Measurements from ENCODE around the gene SCIMP. TPM values are rescaled to one million over a fixed set of nuclear protein-coding genes. Genes with fewer than 3 reads are reported as not detected.

SCIMP gene
- total RNA-seq, 1 experiment from 2014 or later: not detected

DNA sequence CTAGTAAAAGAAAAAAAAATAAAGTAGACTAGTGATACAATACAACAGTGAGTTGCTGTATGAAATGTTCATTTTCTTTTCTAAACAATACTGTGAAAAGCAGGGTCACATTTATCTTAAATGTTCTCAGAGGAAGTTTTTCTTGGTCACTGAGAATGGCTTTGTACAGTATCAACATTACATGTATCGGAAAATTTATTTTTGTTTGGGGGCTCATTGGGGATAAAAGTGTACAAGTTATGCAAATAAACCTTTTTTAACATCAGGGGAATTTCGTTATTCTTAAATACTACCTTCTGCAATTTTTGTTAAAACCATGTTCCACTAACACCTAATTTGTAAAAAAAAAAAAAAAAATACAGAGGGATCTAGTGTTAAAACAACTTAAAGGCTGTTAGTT lies 34.3 kb downstream of the SCIMP start:
- Histone ChIP-seq H3K4me3 (no peak overlapping the region), H3K36me3 (ENCODE audit: low read depth) (no peaks in the 10 kb centered on the region), H3K79me2 (ENCODE audit: low read depth) (no peaks in the 10 kb centered on the region), H3K9me2 (ENCODE audit: insufficient read depth) (no peaks in the 10 kb centered on the region), H3K27ac (no peak overlapping the region), H3F3A (ENCODE audit: insufficient read depth, low read depth) (peaks cover 4% of the 10 kb centered on the region; the same call in 1 of the 2 replicates), H3K9me3 (ENCODE audit: insufficient read depth, low read depth) (no peaks in the 10 kb centered on the region), H3K4me2 (no peak overlapping the region), H4K20me1 (ENCODE audit: insufficient read depth) (no peaks in the 10 kb centered on the region), H2AFZ (no peak overlapping the region), H3K27me3 (ENCODE audit: insufficient read depth, low read depth) (no peaks in the 10 kb centered on the region), H3K4me1 (replicated peaks; ENCODE audit: insufficient read depth) (peaks cover 8% of the 10 kb centered on the region)
- TF ChIP-seq EZH2 (IDR thresholded peaks at IDR 0.05; ENCODE audit: low read depth) (no peak), CTCF (conservative IDR thresholded peaks at IDR 0.05) (no peak)
- ChIA-PET CTCF (no interaction called here), POLR2A (ENCODE audit: unreplicated experiment) (no interaction called here)
- DNase-seq: no peak
- no TSS peak for BruUV-seq (replicated peaks)
- intact Hi-C loops (cut with micrococcal nuclease; ENCODE audit: unreplicated experiment): no loop called here

DNA sequence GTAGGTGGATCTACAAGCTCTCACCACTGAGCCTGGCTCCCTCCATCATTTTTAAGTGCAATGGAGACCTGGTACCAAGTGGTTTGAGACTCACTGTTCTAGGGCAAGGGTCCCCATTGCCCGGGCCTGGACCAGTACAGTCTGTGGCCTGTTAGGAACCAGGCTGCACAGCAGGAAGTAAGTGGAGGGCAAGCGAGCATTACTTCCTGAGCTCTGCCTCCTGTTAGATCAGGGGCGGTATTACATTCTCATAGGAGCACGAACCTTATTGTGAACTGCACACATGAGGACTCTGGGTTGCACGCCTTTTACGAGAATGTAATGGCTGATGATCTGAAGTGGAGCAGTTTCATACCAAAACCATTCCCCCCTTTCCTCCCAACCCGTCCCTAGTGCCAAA lies 36.2 kb downstream of the SCIMP start:
- H3K27me3 ChIP-seq (ENCODE audit: insufficient read depth, low read depth): no peaks in the 10 kb centered on the region
- no peaks in the 10 kb centered on the region for H3K9me3 ChIP-seq (ENCODE audit: insufficient read depth, low read depth)
- intact Hi-C loops (cut with micrococcal nuclease; ENCODE audit: unreplicated experiment): no loop called here
- H3F3A ChIP-seq (ENCODE audit: insufficient read depth, low read depth): no peaks in the 10 kb centered on the region; the same call in 1 of the 2 replicates
- H3K27ac ChIP-seq: no peak overlapping the region
- CTCF ChIA-PET: no interaction called here
- TF ChIP-seq EZH2 (IDR thresholded peaks at IDR 0.05; ENCODE audit: low read depth) (no peak), CTCF (conservative IDR thresholded peaks at IDR 0.05) (no peak)
- no peak overlapping the region for H3K4me2 ChIP-seq
- DNase-seq: no peak
- H2AFZ ChIP-seq: no peak overlapping the region
- no peaks in the 10 kb centered on the region for H3K9me2 ChIP-seq (ENCODE audit: insufficient read depth)
- H4K20me1 ChIP-seq (ENCODE audit: insufficient read depth): no peaks in the 10 kb centered on the region
- no peak overlapping the region for H3K4me3 ChIP-seq
- no peaks in the 10 kb centered on the region for H3K79me2 ChIP-seq (ENCODE audit: low read depth)
- POLR2A ChIA-PET (ENCODE audit: unreplicated experiment): no interaction called here
- no peaks in the 10 kb centered on the region for H3K36me3 ChIP-seq (ENCODE audit: low read depth)
- peaks cover 1% of the 10 kb centered on the region; the same call in 1 of the 2 replicates for H3K4me1 ChIP-seq (replicated peaks; ENCODE audit: insufficient read depth)
- no TSS peak for BruUV-seq (replicated peaks)

- no peaks in the 10 kb centered on the region for H3K9me2 ChIP-seq (ENCODE audit: insufficient read depth)
- no peak overlapping the region for H3K4me3 ChIP-seq
- TF ChIP-seq CTCF (conservative IDR thresholded peaks at IDR 0.05): no peak
- TF ChIP-seq EZH2 (IDR thresholded peaks at IDR 0.05; ENCODE audit: low read depth): no peak
- H3K79me2 ChIP-seq (ENCODE audit: low read depth): peaks cover 16% of the 10 kb centered on the region
- H4K20me1 ChIP-seq (ENCODE audit: insufficient read depth): no peaks in the 10 kb centered on the region
- H3K27me3 ChIP-seq (ENCODE audit: insufficient read depth, low read depth): no peaks in the 10 kb centered on the region
- BruUV-seq (replicated peaks): no TSS peak
- ChIA-PET POLR2A (ENCODE audit: unreplicated experiment) (no interaction called here), CTCF (interaction anchor here (0.5 kb wide), 1 partner anchor 11 kb away, joined by 9 read pairs; no protein-coding TSS in a partner anchor)
- no peak overlapping the region for H2AFZ ChIP-seq
- H3K9me3 ChIP-seq (ENCODE audit: insufficient read depth, low read depth): peaks cover 25% of the 10 kb centered on the region
- no peak overlapping the region for H3K4me2 ChIP-seq
- H3F3A ChIP-seq (ENCODE audit: insufficient read depth, low read depth): peaks cover 12% of the 10 kb centered on the region; the same call in 1 of the 2 replicates
- intact Hi-C loops (cut with micrococcal nuclease; ENCODE audit: unreplicated experiment): no loop called here
- H3K4me1 ChIP-seq (replicated peaks; ENCODE audit: insufficient read depth): peaks cover 5% of the 10 kb centered on the region; the same call in 1 of the 2 replicates
- no peak overlapping the region for H3K27ac ChIP-seq
- H3K36me3 ChIP-seq (ENCODE audit: low read depth): peaks cover 17% of the 10 kb centered on the region
- no peak for DNase-seq
Observed at GRCh38 chr17:5194346-5194745, 40.3 kb downstream of the SCIMP start.
